ENCODE data around the gene CCDC192.

- TF ChIP-seq EZH2 (IDR thresholded peaks at IDR 0.05; ENCODE audit: low read depth, unreplicated experiment) (no peak), CTCF (conservative IDR thresholded peaks at IDR 0.05; ENCODE audit: low read depth in 2 of 2) (peak; percentile 71 to 86), POLR2AphosphoS5 (IDR thresholded peaks at IDR 0.05; ENCODE audit: low read depth) (no peak), JUNB (IDR thresholded peaks at IDR 0.05; ENCODE audit: unreplicated experiment) (no peak), CREB1 (CRISPR knock-in tag; IDR thresholded peaks at IDR 0.05; ENCODE audit: low read depth) (no peak), EZH2phosphoT487 (IDR thresholded peaks at IDR 0.05; ENCODE audit: unreplicated experiment) (no peak), REST (IDR thresholded peaks at IDR 0.05; ENCODE audit: unreplicated experiment) (no peak), ETS1 (IDR thresholded peaks at IDR 0.05) (no peak), ZNF114 (CRISPR knock-in tag; IDR thresholded peaks at IDR 0.05) (no peak), ZNF331 (CRISPR knock-in tag; IDR thresholded peaks at IDR 0.05; ENCODE audit: low read depth) (no peak)
Measured at GRCh38 chr5:127878174-127878750, 175.1 kb downstream of the CCDC192 start.
